NCI-H345 (cell line): ENCODE results near the gene RLIM.
"Not testable (repeated sequence)": the region's sequence is repeated elsewhere in the genome, so short reads cannot be mapped to it uniquely, and the experiment has no call there.

Experiments
- DNase-seq: peaks from one replicate; lab custom pipeline; 2025; lab: John Stamatoyannopoulos, UW

The RLIM gene, protein sequence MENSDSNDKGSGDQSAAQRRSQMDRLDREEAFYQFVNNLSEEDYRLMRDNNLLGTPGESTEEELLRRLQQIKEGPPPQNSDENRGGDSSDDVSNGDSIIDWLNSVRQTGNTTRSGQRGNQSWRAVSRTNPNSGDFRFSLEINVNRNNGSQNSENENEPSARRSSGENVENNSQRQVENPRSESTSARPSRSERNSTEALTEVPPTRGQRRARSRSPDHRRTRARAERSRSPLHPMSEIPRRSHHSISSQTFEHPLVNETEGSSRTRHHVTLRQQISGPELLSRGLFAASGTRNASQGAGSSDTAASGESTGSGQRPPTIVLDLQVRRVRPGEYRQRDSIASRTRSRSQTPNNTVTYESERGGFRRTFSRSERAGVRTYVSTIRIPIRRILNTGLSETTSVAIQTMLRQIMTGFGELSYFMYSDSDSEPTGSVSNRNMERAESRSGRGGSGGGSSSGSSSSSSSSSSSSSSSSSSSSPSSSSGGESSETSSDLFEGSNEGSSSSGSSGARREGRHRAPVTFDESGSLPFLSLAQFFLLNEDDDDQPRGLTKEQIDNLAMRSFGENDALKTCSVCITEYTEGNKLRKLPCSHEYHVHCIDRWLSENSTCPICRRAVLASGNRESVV

DNA sequence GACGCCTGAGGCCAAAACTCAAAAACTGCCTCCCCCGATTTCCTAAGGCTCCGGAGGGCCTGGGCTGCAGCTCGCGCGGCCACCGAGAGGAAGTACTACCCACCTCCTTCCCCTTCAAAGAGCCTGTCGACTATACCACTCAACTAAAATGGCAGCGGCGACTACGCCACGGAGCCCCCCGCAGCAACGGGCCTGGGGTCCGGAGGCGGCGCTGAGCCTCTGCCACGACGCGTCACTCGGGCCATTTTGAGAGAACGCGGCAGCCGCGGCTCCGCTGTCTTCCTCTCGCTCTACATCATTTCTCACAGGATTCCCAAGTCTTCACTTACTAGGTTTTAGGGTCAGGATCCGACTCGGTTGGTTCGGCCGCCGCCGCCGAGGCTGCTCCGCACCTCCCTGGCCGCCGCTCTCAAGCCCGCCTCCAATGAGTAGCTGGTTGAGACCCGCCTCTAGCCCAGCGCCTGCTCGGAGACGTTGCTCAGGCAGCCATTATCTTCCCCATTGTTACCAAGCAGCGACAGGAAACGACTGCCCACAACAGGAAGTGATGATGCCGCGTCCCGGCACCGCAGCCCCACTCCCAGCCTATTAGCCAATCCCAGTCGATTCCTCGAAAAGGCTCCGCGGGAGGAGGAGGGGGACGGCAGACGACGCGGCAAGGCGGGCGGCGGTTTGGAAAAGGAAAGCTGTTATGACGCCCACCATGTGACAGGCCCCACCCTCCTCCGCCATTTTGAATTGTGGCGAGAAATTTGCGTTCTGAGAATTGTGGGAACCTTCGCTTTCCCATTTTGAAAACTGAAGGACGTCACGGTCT, at the start of gene RLIM:
TSS of gene RLIM (minus strand) at position 532 of the 817 bp plus-strand sequence. CDS start 18,647 bp downstream, outside the sequence.
- DNase-seq: peak; percentile 97

DNA sequence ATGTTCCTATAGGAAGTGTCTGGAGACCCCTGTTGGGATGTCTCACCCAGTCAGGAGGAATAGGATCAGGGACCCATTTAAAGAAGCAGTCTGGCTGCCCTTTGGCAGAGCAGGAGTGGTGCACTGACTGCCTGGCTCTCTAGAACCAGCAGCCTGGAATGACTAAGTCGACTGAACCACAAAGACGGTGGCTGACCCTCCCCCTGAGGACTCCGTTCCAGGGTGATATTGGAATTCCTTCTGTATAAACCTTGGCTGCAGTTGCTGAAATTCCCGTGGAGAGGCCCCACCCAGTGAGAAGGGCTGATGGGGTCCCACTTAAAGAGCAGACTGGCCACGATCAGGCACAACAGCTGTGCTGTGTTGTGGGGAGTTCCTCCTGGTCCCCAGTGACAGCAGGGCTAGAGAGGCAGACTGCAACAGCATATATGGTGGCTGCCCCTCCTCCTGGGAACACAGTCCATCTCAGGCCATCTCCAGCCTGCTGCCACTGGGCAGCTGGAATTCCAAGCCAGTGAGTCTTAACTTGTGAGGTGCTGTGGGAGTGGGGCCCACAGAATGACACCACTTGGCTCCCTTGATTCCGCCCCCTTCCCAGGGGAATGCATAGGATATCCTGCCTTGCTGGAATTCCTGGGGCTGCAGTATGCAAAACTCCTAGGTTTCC, 41.8 kb upstream of the RLIM start:
- no peak for DNase-seq

DNA sequence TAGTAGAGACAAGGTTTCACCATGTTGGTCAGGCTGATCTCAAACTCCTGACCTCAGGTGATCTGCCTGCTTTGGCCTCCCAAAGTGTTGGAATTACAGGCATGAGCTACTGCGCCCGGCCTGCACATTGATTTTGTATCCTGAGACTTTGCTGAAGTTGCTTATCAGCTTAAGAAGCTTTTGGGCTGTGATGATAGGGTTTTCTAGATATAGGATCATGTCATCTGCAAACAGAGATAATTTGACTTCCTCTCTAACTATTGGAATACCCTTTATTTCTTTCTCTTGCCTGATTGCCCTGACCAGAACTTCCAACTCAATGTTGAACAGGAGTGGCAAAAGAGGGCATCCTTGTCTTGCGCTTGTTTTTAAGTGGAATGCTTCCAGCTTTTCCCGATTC, 40.5 kb upstream of the RLIM start:
- not testable (repeated sequence) for DNase-seq

DNA sequence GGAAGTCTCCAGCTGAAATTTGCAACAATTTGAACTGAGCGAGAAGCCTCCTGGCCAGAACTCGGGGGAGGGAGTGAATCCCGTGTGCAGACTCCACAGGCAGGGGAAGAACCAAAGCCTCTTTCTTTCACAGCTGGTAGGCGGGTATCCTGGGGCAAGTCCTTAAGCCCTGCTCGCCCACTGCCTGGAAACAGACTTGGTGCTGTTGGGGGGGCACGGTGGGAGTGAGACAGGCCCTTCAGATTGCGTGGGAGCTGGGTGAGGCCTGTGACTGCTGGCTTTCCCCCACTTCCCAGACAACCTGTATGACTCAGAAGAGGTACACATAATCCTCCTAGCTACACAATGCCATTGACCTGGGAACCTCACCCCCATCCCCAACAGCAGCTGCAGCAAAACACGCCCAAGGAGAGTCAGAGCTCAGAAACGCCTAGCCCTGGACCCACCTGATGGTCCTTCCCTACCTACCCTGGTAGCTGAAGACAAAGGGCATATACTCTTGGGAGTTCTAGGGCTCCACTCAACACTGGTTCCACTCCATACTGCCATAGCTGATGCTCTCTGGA, 22.4 kb upstream of the RLIM start:
- no peak for DNase-seq

DNA sequence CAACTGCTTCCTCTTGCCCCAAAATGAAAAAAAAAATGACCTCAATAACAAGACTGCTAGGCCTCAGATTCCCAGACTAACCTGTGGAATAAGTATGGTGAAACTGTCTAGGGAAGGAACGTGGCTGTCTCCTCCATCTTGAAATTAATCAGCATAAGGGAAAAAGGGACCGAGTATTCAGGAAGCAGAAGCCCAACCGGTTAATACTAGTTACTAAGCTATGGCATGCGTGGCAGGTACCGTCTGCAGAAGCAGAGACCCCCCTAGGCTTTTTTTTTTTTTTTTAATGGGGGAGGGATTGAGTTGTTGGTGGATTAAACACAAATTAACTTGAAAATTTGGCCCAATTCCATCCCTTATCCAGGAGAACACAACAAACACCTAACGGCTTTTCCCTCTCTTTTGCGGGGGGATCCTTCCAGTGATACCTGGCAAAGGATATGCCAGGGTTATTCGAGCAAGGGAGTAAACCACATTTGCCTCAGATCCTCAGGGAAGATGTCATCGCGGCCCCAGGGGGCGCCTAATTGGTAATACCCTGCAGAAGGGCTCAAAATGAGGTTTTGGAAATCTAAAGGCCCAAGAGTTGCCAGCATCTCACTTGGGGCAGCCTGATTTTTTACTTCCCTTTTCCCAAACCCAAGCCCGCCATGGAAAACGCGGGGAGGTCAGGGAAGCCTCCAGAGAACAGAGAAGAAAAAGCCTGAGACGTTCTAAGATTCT, 893 bp downstream of the RLIM start:
- peak; percentile 10 for DNase-seq

DNA sequence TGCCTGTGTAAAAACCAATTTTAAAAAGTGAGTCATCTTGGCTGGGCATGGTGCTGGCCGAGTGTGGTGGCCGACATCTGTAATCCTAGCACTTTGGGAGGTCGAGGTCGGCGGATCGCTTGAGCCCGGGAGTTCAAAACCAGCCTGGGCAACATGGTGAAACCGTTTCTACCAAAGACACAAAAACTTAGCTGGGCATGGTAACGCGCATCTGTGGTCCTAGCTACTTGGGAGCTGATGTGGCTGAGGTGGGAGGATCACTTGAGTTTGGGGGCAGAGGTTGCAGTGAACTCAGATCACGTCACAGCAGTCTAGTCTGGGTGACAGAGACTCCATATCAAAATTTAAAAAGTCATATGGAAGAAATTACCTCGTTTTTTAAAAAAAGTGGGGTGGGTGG, 7.6 kb downstream of the RLIM start:
- no peak for DNase-seq

DNA sequence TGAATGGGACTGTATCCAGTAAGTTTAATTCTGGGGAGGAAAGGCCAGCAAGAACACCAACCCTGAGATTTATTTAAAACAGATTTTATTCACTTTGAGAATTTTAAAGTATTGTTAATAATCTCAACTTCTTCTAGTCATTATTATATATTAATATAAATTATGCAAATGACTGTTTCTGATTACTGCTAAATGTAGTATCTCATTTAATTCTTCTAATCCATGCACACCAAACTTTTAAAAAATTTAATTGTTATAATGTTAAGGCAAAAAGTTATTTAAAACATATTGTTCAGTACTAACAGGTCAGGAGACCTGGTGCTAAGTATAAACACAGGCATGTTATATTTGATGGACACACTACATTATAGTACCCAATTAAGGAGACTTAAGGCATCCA, 8.1 kb downstream of the RLIM start:
- no peak for DNase-seq

DNA sequence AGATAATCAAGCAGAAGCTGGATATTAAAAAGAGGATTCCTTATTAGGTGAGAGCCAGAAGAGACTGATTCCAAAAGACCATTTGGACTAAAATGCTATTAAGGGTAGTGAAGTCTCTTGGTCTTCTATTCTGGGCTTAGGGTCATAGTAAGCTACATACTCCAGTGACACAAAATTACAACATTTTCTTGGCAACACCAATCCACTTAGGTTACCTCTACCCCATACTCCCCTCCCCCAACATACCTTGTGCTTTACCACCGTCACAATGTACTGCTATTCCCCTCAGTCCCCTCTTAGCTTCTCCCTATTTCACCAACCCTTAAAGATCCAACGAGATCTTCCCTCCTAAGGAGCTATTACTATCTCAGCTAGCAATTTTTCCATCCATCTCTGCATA, 11.4 kb downstream of the RLIM start:
- DNase-seq: no peak

DNA sequence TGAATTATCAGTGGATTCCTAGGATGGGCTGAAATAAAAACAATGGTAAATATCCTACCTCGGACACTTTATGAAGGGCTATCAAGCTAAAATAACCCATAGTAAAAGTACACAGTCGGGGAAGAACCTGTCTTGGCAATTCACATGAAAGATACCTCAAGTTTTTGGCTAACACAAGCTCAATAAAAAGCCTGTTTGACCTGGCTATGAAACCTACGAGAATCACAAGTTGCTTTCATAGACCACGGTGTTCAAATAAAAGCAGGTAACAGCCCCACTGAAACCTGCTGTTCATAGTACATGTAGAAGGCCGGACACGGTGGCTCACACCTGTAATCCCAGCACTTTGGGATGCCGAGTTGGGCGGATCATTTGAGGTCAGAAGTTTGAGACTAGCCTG, 12.3 kb downstream of the RLIM start:
- DNase-seq: no peak

DNA sequence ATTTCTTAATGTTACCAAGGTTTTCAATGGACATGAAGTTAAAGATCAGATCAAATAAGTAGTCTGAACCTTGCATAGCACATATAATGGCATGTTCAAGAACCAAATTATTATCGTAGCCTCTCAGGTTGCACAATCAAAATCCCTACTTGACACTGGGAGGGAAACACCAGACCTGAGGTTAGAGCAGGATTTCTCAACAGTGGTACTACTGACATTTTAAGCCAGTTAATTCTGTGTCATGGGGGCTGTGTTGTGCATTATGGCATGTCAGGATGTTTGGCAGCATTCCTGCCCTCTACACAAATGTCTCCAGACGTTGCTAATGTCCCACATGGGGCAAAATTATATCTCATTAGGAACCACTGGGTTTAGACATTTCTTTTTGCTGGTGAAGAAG, 20.8 kb downstream of the RLIM start:
- DNase-seq: no peak

DNA sequence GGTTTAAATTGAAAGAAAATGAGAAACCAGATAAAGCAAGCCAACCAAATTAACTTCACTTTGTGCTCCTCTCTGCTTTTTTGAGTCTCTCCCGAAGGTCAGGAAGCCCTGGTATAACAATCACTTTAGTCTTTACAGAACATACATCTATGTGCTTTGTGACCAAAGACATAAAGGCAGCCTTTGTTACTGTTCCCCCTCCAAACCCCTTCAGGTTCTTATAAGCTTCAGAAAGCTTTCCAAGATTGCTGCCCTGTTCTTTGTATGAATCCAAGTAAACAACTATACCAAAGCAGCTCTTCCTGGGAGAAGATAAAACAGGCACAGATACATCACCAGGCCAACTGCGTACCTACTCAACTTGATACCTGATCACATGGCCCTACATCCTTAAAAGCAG, 28.7 kb downstream of the RLIM start:
- DNase-seq: no peak

DNA sequence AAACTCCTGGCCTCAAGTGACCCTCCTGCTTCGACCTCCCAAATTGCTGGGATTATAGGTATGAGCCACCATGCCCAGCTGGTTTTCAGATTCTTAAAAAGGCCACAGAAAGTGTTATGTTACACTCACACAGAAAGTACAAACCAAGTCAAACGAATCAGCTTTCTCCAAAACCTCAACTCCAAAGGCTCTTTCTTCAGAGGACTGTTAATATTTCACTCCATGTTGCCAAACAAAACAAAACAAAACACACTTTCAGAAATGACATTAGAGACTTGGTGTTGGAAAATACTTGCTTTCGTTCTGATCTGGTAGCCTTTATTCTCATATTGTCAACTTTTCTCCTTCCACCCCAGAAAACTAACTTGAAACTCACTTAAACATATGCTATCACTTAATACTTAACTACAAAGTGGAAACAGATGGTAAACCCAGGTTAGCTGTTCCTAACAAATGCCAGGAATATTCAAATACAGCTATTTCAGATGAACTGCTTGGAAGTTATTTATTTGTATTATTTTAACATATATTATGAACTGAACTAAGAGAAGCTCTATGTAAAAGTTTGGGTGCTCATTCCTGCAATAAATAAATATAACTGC, 34.7 kb downstream of the RLIM start:
- no peak for DNase-seq

DNA sequence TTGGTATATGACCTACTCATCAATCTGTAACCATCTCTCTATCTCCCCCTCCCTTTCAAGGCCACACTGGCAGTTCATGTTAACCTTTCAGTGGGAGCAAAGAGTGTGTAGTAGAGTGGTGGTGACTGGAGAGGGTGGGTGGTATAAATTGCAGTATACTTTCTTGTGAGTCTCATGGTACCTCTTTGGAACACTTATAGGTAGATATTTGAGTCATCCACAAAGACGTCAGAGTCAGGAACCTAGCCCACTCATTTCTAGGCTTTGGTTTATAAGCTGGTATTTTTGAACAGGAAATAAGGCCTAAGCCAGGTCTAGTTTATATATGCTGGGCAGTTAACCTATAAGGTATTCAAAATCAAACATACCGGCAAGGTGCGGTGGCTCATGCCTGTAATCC, 36.3 kb downstream of the RLIM start:
- DNase-seq: no peak

DNA sequence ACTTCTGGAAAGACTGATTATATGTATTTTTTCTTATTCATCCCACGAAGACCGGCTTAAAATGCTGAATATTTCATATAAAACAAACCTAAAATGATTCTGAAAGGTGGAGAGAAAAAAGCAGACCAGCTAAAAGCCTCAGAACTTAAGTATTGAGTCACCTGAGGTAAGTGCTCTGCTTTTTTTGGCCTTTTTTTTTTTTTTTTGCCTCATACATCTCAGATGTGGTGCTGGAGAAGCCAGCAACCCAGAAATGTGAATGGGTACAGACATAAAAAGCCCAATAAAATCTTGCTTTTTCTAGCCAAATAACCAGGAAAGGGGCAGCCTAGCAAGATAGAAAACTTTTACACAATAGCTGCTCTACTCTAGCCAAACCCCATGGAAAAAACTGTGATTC, 57.0 kb downstream of the RLIM start:
- no peak for DNase-seq

DNA sequence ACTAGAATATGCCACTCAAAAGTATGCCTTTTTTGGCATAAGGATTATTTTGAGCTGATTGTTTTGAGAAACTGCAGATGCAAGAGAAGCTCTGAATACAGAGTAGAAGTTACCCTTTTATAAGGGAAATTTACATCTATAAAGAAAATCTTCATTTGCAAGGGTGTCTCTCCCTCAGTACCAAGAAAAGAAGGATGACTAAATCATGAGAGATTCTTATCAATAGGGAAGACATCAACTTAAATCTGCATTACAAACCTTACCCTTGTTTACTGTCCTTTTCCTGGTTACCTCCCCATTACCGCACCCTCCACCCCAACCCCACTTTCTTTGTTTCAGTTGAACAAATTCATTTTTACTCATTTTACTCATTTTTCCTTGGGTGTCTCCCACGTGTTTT, 62.5 kb downstream of the RLIM start:
- DNase-seq: no peak

DNA sequence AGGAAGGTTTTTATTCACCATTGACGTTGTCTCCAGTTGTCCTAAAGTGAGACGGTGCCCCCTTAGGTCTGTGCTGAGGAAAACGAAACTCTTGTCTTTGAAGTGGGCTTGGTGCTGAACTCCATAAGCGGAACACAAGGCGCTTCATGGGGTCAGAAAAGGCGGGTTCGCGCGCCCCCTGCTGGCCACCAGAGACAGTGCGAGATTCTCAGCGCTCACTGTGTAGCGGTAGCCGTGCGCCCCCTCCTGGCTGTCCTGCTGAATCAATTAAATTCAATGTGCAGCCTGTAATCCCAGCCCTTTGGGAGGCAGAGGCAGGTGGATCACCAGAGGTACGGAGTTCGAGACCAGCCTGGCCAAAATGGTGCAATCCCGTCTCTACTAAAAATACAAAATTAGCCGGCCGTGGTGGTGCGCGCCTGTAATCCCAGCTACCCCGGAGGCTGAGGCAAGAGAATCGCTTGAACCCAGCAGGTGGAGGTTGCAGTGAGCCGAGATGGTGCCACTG, 64.1 kb downstream of the RLIM start:
- peak; percentile 67 for DNase-seq

DNA sequence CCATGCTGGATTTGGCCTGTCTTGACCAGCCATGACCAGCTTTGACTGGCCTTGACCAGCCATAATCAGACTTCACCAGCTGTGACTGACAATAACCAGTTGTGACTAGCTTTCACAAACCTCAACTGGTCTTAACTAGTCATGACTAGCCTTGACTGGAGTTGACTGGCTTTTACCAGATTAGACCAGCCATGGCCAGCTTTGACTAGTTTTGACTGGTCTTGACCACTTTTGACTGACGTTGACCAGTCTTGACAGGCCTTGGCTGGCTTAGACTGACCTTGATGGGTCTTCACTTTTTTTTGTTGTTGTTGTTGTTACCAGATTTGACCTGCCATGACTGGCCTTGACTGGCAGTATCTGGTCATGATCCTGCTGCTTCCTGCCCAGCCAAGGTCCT, 67.4 kb downstream of the RLIM start:
- DNase-seq: no peak

DNA sequence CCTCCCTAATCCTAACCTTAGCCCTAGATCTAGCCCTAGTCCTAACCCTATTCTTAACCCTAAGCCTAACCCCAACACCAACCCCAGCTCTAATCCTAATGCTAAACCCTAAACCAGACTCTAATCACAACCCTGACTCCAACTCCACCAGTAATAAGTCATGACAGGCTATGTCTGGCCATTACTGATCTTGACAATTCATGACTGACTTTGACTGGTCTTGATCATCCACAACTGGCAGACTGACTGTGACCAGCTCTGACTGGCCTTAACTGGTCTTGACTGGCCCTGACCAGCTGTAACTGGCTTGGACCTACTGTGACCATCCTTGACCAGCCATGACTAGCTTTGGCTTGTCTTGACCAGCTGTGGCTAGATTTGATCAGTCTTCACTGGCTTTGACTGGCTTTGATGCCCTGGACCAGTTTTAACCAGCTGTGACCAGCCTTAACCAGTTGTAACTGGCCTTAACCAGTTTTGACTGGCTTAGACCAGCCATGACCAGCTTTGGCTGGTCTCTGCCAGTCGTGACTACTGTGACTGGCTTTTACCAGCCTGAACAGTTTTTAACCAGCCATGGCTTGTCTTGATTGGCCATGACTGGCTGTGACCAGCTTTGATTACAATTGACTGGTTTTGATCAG, 68.4 kb downstream of the RLIM start:
- no peak for DNase-seq

DNA sequence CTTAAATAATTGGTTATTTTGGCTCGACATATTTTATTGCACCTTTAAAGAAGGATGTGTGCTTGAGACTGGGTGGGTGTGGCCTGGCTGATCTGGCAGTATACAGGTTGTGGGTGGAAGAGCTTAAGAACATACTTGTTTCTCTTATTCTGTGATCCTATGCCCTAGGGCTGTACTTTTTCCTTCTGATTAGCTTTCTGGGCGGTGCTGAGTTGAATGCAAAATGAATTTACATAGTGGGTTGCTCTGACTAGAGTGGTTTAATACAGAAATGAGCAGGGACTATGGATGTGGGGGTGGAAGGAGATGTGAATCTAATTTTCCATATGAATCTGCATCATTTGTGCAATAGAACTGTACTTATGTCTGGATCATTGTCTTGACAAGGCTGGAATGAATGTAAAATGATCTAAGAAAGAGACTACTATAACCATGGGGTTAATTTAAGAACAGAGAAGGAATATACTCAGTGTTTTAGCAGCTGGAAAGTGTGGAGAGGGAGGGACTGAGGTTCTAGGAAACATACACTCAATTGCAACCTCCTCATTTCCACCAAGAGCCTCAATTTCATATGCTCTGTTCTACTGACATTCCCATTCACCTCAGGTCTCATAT, 73.7 kb downstream of the RLIM start:
- DNase-seq: no peak
